Natural killer cell (primary cell): ENCODE measurements around the gene ASCL5. TPM values are rescaled to one million over a fixed set of nuclear protein-coding genes. Genes with fewer than 3 reads are reported as not detected.

Experiments used
- ATAC-seq, 3 donors: fragments of 150-1000 bp in 2 of 3; fragments of 200-7000 bp in 1 of 3; cut with Tn5 transposase; 1 replicate in 1 of 3; 2 replicates in 2 of 3; pipeline ENCODE4 v1.10.0; 2021; ENCODE audit warnings: mild to moderate bottlenecking in 2 of 3, moderate library complexity in 2 of 3
- DNase-seq, 2 donors: peaks; one replicate each; pipeline versions ENCODE4 v3.0.0 to v3.0.0-alpha.2; 2013 to 2021; ENCODE audit warnings: mixed read lengths in 1 of 2
- H3K27ac ChIP-seq: one replicate; pipeline ENCODE4 v1.5.1; 2013; ENCODE audit warnings: mild to moderate bottlenecking, low read length
- H3K27me3 ChIP-seq: one replicate; pipeline ENCODE4 v1.6.1; 2013; ENCODE audit warnings: low read length; ENCODE audit not compliant: control insufficient read depth, insufficient read depth
- H3K36me3 ChIP-seq: one replicate; pipeline ENCODE4 v1.6.1; 2013; ENCODE audit warnings: low read length; ENCODE audit not compliant: control insufficient read depth, insufficient read depth
- H3K4me1 ChIP-seq: one replicate; pipeline ENCODE4 v1.6.1; 2013; ENCODE audit warnings: low read length; ENCODE audit not compliant: control insufficient read depth, insufficient read depth
- H3K4me3 ChIP-seq: one replicate; pipeline ENCODE4 v1.5.1; 2013; ENCODE audit warnings: low read length
- H3K9me3 ChIP-seq: one replicate; pipeline ENCODE4 v1.6.1; 2013; ENCODE audit warnings: low read length; ENCODE audit not compliant: control insufficient read depth, insufficient read depth
- H3K27ac Mint-ChIP-seq, 2 donors: one replicate each; pipeline ENCODE4 v1.8.0; 2022; ENCODE audit warnings: mild to moderate bottlenecking in 2 of 2, mixed read lengths in 2 of 2, moderate library complexity in 1 of 2
- H3K27me3 Mint-ChIP-seq, 2 donors: one replicate each; pipeline ENCODE4 v1.8.0; 2022; ENCODE audit warnings: low read depth in 2 of 2, mixed read lengths in 2 of 2
- H3K36me3 Mint-ChIP-seq: one replicate; pipeline ENCODE4 v1.8.0; 2022; ENCODE audit warnings: mixed read lengths
- H3K4me1 Mint-ChIP-seq, 2 donors: one replicate each; pipeline ENCODE4 v1.8.0; 2022; ENCODE audit warnings: mixed read lengths in 2 of 2
- H3K4me3 Mint-ChIP-seq: one replicate; pipeline ENCODE4 v1.8.0; 2022; ENCODE audit warnings: mild to moderate bottlenecking, moderate library complexity, mixed read lengths
- H3K9me3 Mint-ChIP-seq, 2 donors: one replicate each; pipeline ENCODE4 v1.8.0; 2022; ENCODE audit warnings: mixed read lengths in 2 of 2
- WGBS: methylation state at CpG from one replicate; pipeline ENCODE4 v1.1.7; 2013; ENCODE audit warnings: missing lambda C conversion rate; ENCODE audit not compliant: insufficient coverage; 5-methylcytosine and 5-hydroxymethylcytosine counted together
- intact Hi-C: fragments of 100-400 bp; cut with micrococcal nuclease; formaldehyde crosslinking; loops from one replicate; pipeline ENCODE4 v1.14.2; 2022
- total RNA-seq, 4 donors: library from RNA; stranded (reverse); fragments of 120-200 nt in 1 of 4; gene quantifications; one replicate each; pipeline versions ENCODE4 v1.2.3 to v1.2.4, GENCODE V29; 2013 to 2022
- TF ChIP-seq, protein P1 (sequence below): fragments of 200-600 bp; IDR thresholded peaks from one replicate; pipeline ENCODE4 v1.8.0; 2022; ENCODE audit warnings: antibody characterized with exemption

Gene ASCL5
- total RNA-seq, 3 donors from 2014 or later (not counting 1 experiment from before 2014, with no cell fraction given), result not detected

- ATAC-seq (no peak), DNase-seq (no peak)
- H3K9me3 Mint-ChIP-seq, result no peaks in the 10 kb centered on the region
- H3K36me3 Mint-ChIP-seq, result no peaks in the 10 kb centered on the region
- Histone ChIP-seq H3K27ac (no peak overlapping the region), H3K4me1 (no peaks in the 10 kb centered on the region), H3K27me3 (no peaks in the 10 kb centered on the region), H3K36me3 (peaks cover 8% of the 10 kb centered on the region), H3K4me3 (no peak overlapping the region), H3K9me3 (no peaks in the 10 kb centered on the region)
- H3K4me3 Mint-ChIP-seq, result no peak overlapping the region
- 98% methylated on average over 6 of the region's 6 CpGs for WGBS
- TF ChIP-seq, protein P1, sequence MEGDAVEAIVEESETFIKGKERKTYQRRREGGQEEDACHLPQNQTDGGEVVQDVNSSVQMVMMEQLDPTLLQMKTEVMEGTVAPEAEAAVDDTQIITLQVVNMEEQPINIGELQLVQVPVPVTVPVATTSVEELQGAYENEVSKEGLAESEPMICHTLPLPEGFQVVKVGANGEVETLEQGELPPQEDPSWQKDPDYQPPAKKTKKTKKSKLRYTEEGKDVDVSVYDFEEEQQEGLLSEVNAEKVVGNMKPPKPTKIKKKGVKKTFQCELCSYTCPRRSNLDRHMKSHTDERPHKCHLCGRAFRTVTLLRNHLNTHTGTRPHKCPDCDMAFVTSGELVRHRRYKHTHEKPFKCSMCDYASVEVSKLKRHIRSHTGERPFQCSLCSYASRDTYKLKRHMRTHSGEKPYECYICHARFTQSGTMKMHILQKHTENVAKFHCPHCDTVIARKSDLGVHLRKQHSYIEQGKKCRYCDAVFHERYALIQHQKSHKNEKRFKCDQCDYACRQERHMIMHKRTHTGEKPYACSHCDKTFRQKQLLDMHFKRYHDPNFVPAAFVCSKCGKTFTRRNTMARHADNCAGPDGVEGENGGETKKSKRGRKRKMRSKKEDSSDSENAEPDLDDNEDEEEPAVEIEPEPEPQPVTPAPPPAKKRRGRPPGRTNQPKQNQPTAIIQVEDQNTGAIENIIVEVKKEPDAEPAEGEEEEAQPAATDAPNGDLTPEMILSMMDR, result no peak
- intact Hi-C loops, result no loop called here
- H3K27me3 Mint-ChIP-seq, result no peaks in the 10 kb centered on the region
- H3K4me1 Mint-ChIP-seq, result no peaks in the 10 kb centered on the region
- H3K27ac Mint-ChIP-seq, result no peak overlapping the region
These were observed 11.4 kb upstream of the ASCL5 start for GRCh38 chr1:201138311-201138840.

GRCh38 chr1:201137579-201138310 is 10.8 kb upstream of the ASCL5 start:
- no peak for ATAC-seq
- intact Hi-C loops, result no loop called here

GRCh38 chr1:201137024-201137392 is 10.0 kb upstream of the ASCL5 start:
- Histone ChIP-seq H3K36me3 (peaks cover 3% of the 10 kb centered on the region), H3K9me3 (no peaks in the 10 kb centered on the region), H3K27ac (no peak overlapping the region), H3K27me3 (no peaks in the 10 kb centered on the region), H3K4me3 (no peak overlapping the region), H3K4me1 (no peaks in the 10 kb centered on the region)
- no peaks in the 10 kb centered on the region for H3K4me1 Mint-ChIP-seq
- no peaks in the 10 kb centered on the region for H3K36me3 Mint-ChIP-seq
- ATAC-seq (no peak), DNase-seq (no peak)
- no peaks in the 10 kb centered on the region for H3K27me3 Mint-ChIP-seq
- H3K27ac Mint-ChIP-seq, result no peak overlapping the region
- H3K4me3 Mint-ChIP-seq, result no peak overlapping the region
- intact Hi-C loops, result no loop called here
- no peaks in the 10 kb centered on the region for H3K9me3 Mint-ChIP-seq
- 85% methylated on average over 7 of the region's 7 CpGs for WGBS
- TF ChIP-seq, protein P1, result no peak

More at GRCh38 chr1:201137579-201138310, 10.8 kb upstream of the ASCL5 start:
- 98% methylated on average over 5 of the region's 6 CpGs for WGBS
- DNase-seq, result no peak
- H3K27me3 ChIP-seq, result no peaks in the 10 kb centered on the region
- TF ChIP-seq, protein P1, result no peak
- H3K36me3 ChIP-seq, result peaks cover 3% of the 10 kb centered on the region
- Mint-ChIP-seq H3K9me3 (no peaks in the 10 kb centered on the region), H3K27me3 (no peaks in the 10 kb centered on the region), H3K27ac (no peak overlapping the region), H3K36me3 (no peaks in the 10 kb centered on the region), H3K4me3 (no peak overlapping the region), H3K4me1 (no peaks in the 10 kb centered on the region)
- H3K4me1 ChIP-seq, result no peaks in the 10 kb centered on the region
- no peak overlapping the region for H3K4me3 ChIP-seq
- no peaks in the 10 kb centered on the region for H3K9me3 ChIP-seq
- no peak overlapping the region for H3K27ac ChIP-seq
